Posterior vena cava (tissue), 2 donors: ENCODE results near the gene GALR1. TPM values are rescaled to one million over a fixed set of nuclear protein-coding genes. Genes with fewer than 3 reads are reported as not detected.

Experiments
- DNase-seq: peaks from one replicate; pipeline ENCODE4 v3.0.0-alpha.2; 2020; ENCODE audit warnings: low spot score
- intact Hi-C, 2 donors: fragments of 100-400 bp; cut with DNase I; formaldehyde crosslinking; loops; one replicate each; pipeline versions ENCODE4 v1.14.1 to v1.14.2; 2022 to 2023
- total RNA-seq, 2 donors: library from RNA; stranded (reverse); fragmentation: NEBNext Ultra II Directional; extraction: Animal tissue kit (Norgen Biotek cat#: 25700); gene quantifications; one replicate each; pipeline ENCODE4 v1.2.1, GENCODE V29; 2021
- donor health status: DM: yes; HTN: yes; CAD: no.
- donor health status: DM: yes; HTN: yes; CAD: no.

GALR1 gene
- total RNA-seq, 2 donors from 2014 or later = under 0.01 to 0.05 TPM

DNA sequence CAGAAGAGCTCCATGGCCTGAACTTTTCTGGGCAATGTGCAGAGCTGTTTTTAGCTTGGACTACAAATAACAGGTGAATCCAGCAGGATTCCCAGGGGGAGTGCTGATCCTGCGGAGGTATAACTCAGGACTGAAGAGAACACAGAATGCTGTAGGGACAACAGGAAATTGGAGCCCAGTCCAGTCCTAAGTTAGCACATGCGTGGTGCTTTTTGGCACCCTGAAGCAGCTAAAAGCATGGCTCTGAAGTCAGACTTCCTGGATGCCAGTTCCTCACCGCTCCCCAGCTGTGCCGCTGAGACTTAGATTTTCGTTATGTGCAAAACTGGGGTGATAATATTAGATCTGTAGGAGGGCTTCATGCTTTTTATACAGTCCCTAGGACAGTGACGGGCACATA is 58.6 kb downstream of the GALR1 start:
- DNase-seq = no peak
- intact Hi-C loops = no loop called here

DNA sequence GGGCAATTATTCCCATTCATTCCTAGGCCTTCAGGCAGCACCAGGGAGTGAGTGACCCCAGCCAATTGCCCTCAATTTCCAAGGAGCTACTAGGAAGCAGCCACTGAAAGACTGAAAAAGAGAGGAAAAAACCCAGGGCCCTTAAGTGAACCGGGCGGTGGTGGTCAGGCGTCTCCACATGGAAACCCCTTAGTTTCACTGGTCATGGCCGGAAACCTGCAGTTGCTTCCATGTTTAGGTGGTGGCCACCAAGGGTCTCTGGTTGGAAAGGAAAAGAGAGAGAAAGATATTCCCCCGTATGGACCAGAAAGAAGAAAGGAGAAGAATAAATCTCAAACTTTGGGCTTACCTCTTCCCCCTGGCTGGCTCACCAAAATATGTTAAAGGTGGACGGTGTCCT is 64.9 kb downstream of the GALR1 start:
- intact Hi-C loops = no loop called here
- DNase-seq = no peak

DNA sequence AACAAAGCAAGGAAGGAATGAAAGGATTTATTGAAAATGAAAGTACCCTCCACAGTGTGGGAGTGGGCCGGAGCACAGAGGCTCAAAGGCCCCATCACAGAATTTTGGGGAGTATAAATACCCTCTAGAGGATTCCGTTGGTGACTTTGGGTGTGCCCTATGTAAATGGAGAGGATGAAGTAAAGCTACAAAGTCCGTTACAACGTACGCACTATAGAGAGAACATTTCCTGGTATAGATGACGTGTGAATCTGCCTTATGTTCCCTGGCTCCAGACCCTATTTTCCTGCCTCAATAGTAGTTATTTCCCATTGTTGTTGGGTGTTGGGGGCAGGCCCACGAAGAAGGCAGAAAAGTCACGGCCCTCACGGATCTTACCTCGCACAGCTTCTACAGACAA is 65.3 kb downstream of the GALR1 start:
- no peak for DNase-seq
- intact Hi-C loops = no loop called here

DNA sequence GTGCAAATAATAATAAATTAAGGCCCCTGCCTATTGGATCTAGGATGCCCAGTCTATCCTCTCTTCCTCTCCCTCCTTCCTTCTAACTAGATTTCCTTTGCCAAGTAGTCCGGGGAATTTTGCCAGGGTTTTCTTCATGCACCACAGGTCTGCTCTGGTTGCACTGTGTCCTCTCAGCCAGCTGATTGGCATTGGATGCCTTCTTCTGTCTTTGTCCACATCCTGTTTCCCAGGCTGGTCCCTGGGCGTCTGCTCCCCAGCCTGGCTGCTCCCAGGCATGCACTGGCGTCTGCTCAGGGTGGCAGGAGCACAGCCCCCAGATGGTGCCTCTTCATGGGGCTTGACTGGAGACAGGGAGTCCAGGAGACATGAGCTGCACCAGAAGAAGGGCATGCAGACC is 66.4 kb downstream of the GALR1 start:
- DNase-seq = no peak
- intact Hi-C loops = no loop called here

DNA sequence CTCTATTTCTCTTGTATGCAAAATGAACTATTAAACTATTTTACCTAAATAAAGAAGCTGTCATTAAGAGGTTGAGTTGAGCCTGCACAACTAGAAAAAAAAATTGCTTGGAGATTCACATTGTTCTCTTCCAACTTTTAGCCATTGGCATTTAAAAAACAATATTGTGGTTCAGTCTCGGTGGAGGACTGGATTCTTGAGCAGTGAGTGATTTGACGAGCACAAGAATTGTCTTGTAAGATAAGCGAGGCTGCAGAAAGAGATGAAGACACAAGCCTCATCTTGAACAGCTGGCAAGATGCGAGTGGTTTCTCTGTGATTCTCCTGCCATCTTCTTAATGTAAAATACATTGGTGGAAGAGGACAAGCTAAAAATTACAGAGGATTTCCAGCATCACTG is 67.0 kb downstream of the GALR1 start:
- no peak for DNase-seq
- intact Hi-C loops = no loop called here

DNA sequence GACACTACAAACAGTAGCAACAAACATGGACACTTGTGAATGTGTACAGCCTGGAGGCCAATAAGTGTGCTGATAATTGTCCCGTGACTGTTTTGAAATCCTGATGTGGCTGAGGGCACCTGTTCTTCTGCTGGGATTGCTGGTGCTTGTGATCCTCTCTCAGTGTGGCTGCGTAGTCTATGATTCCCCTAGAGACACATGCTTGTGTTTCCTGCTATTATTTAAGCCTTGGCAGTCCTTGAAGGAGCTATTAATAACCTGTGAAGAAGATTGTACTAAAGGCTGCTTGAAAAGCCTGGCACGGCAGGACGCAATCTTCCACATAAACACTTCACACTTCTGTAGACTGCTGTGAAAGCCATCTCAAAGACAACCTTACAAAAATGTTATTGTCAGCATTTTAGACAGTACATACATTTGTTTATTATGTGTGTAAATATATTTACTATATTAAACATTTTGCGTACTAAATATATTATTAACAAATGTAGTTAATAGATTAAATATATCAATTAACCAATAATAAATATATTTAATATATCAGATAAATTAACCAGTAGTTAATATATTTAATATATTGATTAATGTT is 71.4 kb downstream of the GALR1 start:
- no peak for DNase-seq
- intact Hi-C loops = loop anchor here in 1 of 2 donors (10.0 kb wide), 1 partner anchor 944 kb away; no protein-coding TSS in a partner anchor

DNA sequence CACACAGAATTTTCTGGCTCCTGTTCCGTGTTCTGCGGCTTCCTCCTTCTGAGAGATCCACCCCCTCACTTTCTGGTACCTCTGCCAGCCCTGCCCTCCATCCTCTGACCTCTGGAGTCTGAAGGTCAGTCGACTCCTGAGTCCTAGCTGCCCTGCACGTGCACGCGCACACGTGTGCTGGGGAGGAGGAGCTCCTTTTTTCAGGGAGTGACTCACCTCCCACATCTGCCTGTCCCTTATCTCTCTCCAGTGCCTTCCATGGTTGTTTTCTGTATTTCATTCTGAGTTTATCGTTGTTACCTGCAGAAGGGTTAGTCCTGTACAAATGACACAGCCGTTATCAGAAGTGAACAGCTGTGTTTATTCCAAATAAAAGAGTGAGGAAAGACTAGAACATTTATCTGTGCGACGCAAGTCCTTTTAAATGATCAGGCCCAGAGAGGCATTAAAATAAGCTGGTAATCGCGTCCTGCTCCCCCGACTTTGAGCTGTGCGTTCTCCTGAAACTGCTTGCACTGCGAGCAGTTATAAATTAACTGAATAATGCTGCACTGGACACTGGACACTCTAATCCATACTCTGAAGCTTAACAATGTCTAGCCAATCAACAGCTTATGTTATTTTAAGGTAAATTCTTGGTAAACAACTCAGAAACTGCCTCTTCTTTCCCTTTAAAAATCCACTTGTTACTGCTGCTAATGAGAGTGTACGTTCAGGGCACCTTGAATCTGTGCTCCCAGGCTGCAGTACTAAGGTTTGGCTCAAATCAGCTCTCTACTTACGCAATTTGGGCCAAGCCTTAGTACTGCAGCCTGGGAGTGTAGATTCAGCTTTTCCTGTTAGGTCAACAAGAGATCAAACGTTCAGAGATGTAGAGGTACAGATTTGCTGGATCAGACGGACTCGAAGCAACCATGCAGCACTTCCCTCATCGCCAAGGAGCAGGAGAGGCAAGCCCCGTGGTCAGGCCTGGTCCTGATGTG is 72.5 kb downstream of the GALR1 start:
- intact Hi-C loops = loop anchor here in 1 of 2 donors (10.0 kb wide), 1 partner anchor 943 kb away; no protein-coding TSS in a partner anchor
- no peak for DNase-seq

DNA sequence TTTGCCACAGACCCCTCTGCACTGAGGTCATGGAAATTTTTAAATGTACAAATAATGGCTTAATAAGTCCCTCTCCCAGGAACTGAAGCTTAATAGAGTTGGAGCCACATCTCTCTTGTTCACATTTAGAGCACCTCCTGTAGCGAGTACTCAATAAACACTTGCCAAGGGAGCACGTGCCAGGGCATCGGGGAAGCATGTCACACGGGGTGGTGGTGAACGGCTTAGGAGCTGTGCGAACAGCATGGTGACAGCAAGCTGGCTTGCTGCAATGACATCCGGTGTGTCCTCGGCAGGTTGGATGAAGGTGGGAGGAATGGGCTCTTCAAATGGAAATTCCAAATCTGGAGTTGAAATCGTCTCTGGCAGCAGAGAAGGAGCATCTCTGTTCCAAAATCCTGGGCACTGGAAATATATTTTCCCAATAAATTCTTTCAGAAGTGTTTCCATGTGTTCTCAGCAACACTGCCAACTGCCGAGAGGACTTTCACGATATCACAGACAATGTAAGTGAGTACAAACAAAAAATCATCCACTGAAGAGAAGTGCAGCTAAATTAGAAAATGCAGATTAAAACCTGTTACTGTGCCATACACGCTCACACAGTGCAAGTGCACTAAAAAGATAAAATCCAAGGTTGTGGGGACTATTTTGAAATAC is 74.1 kb downstream of the GALR1 start:
- DNase-seq = no peak
- intact Hi-C loops = loop anchor here in 1 of 2 donors (10.0 kb wide), 1 partner anchor 941 kb away; no protein-coding TSS in a partner anchor

Other genes with a start within 250 kb of the GALR1 start
- gene MBP, start 117.1 kb upstream of the GALR1 start, total RNA-seq = 10 to 100 TPM; 41.6 to 42.1 TPM